Tibial nerve (tissue), 4 donors: ENCODE measurements around the gene KIRREL2.

Source experiments
- CTCF ChIP-seq, 5 experiments: fragments of 200-600 bp in 3 of 5; fragments of 450-650 bp in 2 of 5; sonication (generic) in 3 of 5; IDR thresholded peaks; one replicate each; pipeline ENCODE4 v1.5.1; 2016 to 2019; ENCODE audit warnings: antibody characterized with exemption in 5 of 5, mild to moderate bottlenecking in 3 of 5, moderate library complexity in 2 of 5
- EP300 ChIP-seq, 2 donors: sonication (generic); formaldehyde crosslinking; IDR thresholded peaks; one replicate each; pipeline ENCODE4 v1.6.1; 2017; ENCODE audit warnings: antibody characterized with exemption in 2 of 2, mild to moderate bottlenecking in 1 of 2
- POLR2A ChIP-seq, 2 donors: fragments of 450-650 bp; IDR thresholded peaks; one replicate each; pipeline ENCODE4 v1.6.1; 2017; ENCODE audit warnings: antibody characterized with exemption in 2 of 2, mild to moderate bottlenecking in 2 of 2, moderate library complexity in 2 of 2

GRCh38 chr19:35897706-35898451 lies 41.2 kb downstream of the KIRREL2 start:
- TF ChIP-seq POLR2A (IDR thresholded peaks at IDR 0.05) (no peak), CTCF (IDR thresholded peaks at IDR 0.05) (no peak), EP300 (IDR thresholded peaks at IDR 0.05) (no peak)
